Gastroesophageal sphincter (tissue), 3 donors: Measurements from ENCODE around the gene IKZF5.

Experiments
- POLR2A ChIP-seq, 2 donors: fragments of 450-650 bp; IDR thresholded peaks; one replicate each; pipeline ENCODE4 v1.6.1; 2017; ENCODE audit warnings: antibody characterized with exemption in 2 of 2, mild to moderate bottlenecking in 2 of 2, moderate library complexity in 1 of 2
- TF ChIP-seq, protein P1 (sequence below), 4 experiments: fragments of 200-600 bp in 2 of 4; fragments of 450-650 bp in 2 of 4; sonication (generic) in 1 of 4; IDR thresholded peaks; one replicate each; pipeline ENCODE4 v1.5.1; 2017 to 2019; ENCODE audit warnings: antibody characterized with exemption in 4 of 4, mild to moderate bottlenecking in 2 of 4, moderate library complexity in 2 of 4

DNA sequence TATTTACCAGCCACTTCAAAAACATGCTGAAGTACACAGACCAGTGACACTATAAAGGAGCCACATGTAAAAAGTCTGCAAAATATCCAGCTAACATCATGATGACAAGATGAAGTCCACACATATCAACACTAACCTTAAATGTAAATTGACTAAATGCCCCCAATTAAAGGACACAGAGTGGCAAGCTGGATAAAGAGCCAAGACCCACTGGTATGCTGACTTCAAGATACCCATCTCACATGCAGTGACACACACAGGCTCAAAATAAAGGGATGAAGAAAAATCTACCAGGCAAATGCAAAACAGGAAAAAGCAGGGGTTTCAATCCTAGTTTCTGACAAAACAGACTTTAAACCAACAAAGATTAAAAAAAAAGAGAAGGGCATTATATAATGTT is 41.7 kb downstream of the IKZF5 start:
- TF ChIP-seq, protein P1, sequence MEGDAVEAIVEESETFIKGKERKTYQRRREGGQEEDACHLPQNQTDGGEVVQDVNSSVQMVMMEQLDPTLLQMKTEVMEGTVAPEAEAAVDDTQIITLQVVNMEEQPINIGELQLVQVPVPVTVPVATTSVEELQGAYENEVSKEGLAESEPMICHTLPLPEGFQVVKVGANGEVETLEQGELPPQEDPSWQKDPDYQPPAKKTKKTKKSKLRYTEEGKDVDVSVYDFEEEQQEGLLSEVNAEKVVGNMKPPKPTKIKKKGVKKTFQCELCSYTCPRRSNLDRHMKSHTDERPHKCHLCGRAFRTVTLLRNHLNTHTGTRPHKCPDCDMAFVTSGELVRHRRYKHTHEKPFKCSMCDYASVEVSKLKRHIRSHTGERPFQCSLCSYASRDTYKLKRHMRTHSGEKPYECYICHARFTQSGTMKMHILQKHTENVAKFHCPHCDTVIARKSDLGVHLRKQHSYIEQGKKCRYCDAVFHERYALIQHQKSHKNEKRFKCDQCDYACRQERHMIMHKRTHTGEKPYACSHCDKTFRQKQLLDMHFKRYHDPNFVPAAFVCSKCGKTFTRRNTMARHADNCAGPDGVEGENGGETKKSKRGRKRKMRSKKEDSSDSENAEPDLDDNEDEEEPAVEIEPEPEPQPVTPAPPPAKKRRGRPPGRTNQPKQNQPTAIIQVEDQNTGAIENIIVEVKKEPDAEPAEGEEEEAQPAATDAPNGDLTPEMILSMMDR (IDR thresholded peaks at IDR 0.05): no peak
- TF ChIP-seq POLR2A (IDR thresholded peaks at IDR 0.05): no peak
